ENCODE data around the gene CCDC97.

Gene CCDC97

GRCh38 chr19:41263850-41264580 lies 46.0 kb upstream of the CCDC97 start, which contains the start of gene HNRNPUL1 (continued):
- TF ChIP-seq ZNF18 (tag by site-specific recombination; IDR thresholded peaks at IDR 0.05) (0 out of 2 replicates have a peak, but pooled peaks have one; percentile 10), ZNF777 (tag by site-specific recombination; IDR thresholded peaks at IDR 0.05; ENCODE audit: borderline replicate concordance) (peak; percentile 45; the same call in 1 of the 2 replicates), EGR2 (tag by site-specific recombination; IDR thresholded peaks at IDR 0.05; ENCODE audit: low read depth) (peak; percentile 87), ZSCAN18 (tag by site-specific recombination; IDR thresholded peaks at IDR 0.05) (peak; percentile 24; the same call in 1 of the 2 replicates), ZNF561 (tag by site-specific recombination; IDR thresholded peaks at IDR 0.05; ENCODE audit: borderline replicate concordance) (peak; percentile 91), ZNF366 (tag by site-specific recombination; conservative IDR thresholded peaks at IDR 0.05) (peak; percentile 54; the same call in 1 of the 2 replicates), ZNF645 (tag by site-specific recombination; IDR thresholded peaks at IDR 0.05) (0 out of 2 replicates have a peak, but pooled peaks have one; percentile 85), SP2 (tag by site-specific recombination; IDR thresholded peaks at IDR 0.05) (peak; percentile 96), ZNF549 (tag by site-specific recombination; IDR thresholded peaks at IDR 0.05) (no peak), ZNF768 (tag by site-specific recombination; IDR thresholded peaks at IDR 0.05) (no peak), ZSCAN5A (tag by site-specific recombination; IDR thresholded peaks at IDR 0.05) (peak; percentile 74; the same call in 1 of the 2 replicates), ZNF10 (tag by site-specific recombination; IDR thresholded peaks at IDR 0.05) (peak; percentile 53; the same call in 1 of the 2 replicates), YY1 (tag by site-specific recombination; IDR thresholded peaks at IDR 0.05) (peak; percentile 100), ZNF596 (tag by site-specific recombination; IDR thresholded peaks at IDR 0.05) (no peak), SP3 (tag by site-specific recombination; IDR thresholded peaks at IDR 0.05) (peak; percentile 99), ZBTB7A (tag by site-specific recombination; IDR thresholded peaks at IDR 0.05; ENCODE audit: low read depth) (peak; percentile 95), KLF10 (tag by site-specific recombination; IDR thresholded peaks at IDR 0.05) (peak; percentile 93), ZNF335 (tag by site-specific recombination; conservative IDR thresholded peaks at IDR 0.05) (no peak), KLF17 (tag by site-specific recombination; IDR thresholded peaks at IDR 0.05) (peak; percentile 80), ZNF148 (tag by site-specific recombination; IDR thresholded peaks at IDR 0.05; ENCODE audit: borderline replicate concordance) (0 out of 2 replicates have a peak, but pooled peaks have one; percentile 48), OVOL3 (tag by site-specific recombination; IDR thresholded peaks at IDR 0.05) (peak; percentile 61; the same call in 1 of the 2 replicates), ZNF37A (tag by site-specific recombination; IDR thresholded peaks at IDR 0.05) (no peak), WT1 (tag by site-specific recombination; IDR thresholded peaks at IDR 0.05) (peak; percentile 90), ZNF792 (tag by site-specific recombination; IDR thresholded peaks at IDR 0.05) (peak; percentile 68; the same call in 1 of the 2 replicates), ZBTB21 (tag by site-specific recombination; IDR thresholded peaks at IDR 0.05) (peak; percentile 82), GLI4 (tag by site-specific recombination; IDR thresholded peaks at IDR 0.05) (0 out of 2 replicates have a peak, but pooled peaks have one; percentile 31), GLIS2 (tag by site-specific recombination; IDR thresholded peaks at IDR 0.05) (peak; percentile 98), MYNN (tag by site-specific recombination; IDR thresholded peaks at IDR 0.05; ENCODE audit: borderline replicate concordance) (no peak), ZXDB (tag by site-specific recombination; IDR thresholded peaks at IDR 0.05) (peak; percentile 96), SALL2 (tag by site-specific recombination; IDR thresholded peaks at IDR 0.05; ENCODE audit: borderline replicate concordance) (0 out of 2 replicates have a peak, but pooled peaks have one; percentile 14)
